Chondrocyte (in vitro differentiated cells): ENCODE results near the gene KLF7. TPM values are rescaled to one million over a fixed set of nuclear protein-coding genes. Genes with fewer than 3 reads are reported as not detected.

Experiments used
- DNase-seq: peaks from one replicate; pipeline ENCODE4 v3.0.0; 2021; ENCODE audit warnings: mixed read lengths, low spot score
- H3K27ac Mint-ChIP-seq: one replicate; pipeline ENCODE4 v1.8.0; 2021; ENCODE audit warnings: mild to moderate bottlenecking, moderate library complexity, mixed read lengths; ENCODE audit not compliant: unreplicated experiment
- H3K27me3 Mint-ChIP-seq: 2 replicates; pipeline ENCODE4 v1.8.0; 2021; ENCODE audit warnings: low read depth, mixed read lengths
- H3K36me3 Mint-ChIP-seq: 2 replicates; pipeline ENCODE4 v1.8.0; 2021; ENCODE audit warnings: low read depth, mixed read lengths
- H3K4me1 Mint-ChIP-seq: 2 replicates; pipeline ENCODE4 v1.8.0; 2021; ENCODE audit warnings: low read depth, mild to moderate bottlenecking, mixed read lengths
- H3K4me3 Mint-ChIP-seq: one replicate; pipeline ENCODE4 v1.8.0; 2021; ENCODE audit warnings: mild to moderate bottlenecking, moderate library complexity, mixed read lengths; ENCODE audit not compliant: unreplicated experiment
- H3K9me3 Mint-ChIP-seq: 2 replicates; pipeline ENCODE4 v1.8.0; 2021; ENCODE audit warnings: low read depth, mixed read lengths
- CTCF ChIP-seq: fragments of 200-600 bp; sonication (generic); IDR thresholded peaks from 2 replicates; pipeline ENCODE4 v1.5.0; 2021; ENCODE audit warnings: antibody characterized with exemption, mild to moderate bottlenecking, moderate library complexity
- total RNA-seq: library from RNA; stranded (reverse); gene quantifications from 3 replicates; pipeline ENCODE4 v1.2.1, GENCODE V29; 2021

The KLF7 gene
- total RNA-seq, 1 donor from 2014 or later = 38.5 TPM

DNA sequence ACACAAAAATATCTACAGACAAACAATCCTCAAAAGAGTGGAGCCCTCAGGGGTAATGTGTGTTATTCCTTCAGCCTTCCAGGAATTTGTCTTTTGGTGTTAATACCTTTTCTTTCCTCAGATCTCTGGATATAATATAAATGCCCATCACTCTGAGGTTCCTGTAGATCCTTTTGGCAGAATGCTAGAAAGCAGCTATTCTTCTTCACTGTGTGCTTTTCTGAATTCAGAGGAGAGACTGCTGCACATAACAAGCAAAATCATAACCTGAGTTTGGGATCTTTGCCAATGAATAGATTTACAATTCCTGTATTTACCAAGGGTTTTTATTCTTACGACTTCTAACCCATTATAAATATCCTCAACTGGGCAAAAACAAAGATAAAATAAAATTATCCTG lies 57.3 kb downstream of the KLF7 start:
- Mint-ChIP-seq H3K4me1 (peaks cover 20% of the 10 kb centered on the region), H3K36me3 (peaks cover 19% of the 10 kb centered on the region), H3K27me3 (no peaks in the 10 kb centered on the region), H3K27ac (peak overlapping the region; percentile 47), H3K4me3 (no peak overlapping the region), H3K9me3 (no peaks in the 10 kb centered on the region)
- TF ChIP-seq CTCF = no peak
- no peak for DNase-seq

DNA sequence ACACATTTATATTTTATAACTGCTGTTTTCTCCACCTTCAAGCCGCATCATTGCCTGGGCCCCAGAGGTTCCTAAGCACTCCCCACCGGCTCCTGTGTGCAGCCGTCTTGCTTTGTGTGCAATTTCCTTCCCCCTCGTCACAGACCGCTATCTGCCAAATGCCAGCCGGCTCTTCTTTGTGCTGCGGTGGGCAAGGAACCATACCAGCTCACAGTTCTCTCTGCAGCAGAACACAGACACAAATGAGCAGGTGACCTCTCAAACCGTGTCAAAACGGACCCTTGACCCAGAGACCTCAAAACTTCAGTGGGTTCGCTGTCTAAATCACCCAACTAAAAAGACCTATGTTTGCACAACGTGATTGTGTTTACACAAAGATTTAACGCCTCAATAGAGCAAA lies 58.2 kb downstream of the KLF7 start:
- Mint-ChIP-seq H3K9me3 (no peaks in the 10 kb centered on the region), H3K27me3 (no peaks in the 10 kb centered on the region), H3K4me1 (peaks cover 19% of the 10 kb centered on the region), H3K27ac (peak overlapping the region; percentile 23), H3K4me3 (no peak overlapping the region), H3K36me3 (peaks cover 19% of the 10 kb centered on the region)
- DNase-seq = no peak
- no peak for TF ChIP-seq CTCF

DNA sequence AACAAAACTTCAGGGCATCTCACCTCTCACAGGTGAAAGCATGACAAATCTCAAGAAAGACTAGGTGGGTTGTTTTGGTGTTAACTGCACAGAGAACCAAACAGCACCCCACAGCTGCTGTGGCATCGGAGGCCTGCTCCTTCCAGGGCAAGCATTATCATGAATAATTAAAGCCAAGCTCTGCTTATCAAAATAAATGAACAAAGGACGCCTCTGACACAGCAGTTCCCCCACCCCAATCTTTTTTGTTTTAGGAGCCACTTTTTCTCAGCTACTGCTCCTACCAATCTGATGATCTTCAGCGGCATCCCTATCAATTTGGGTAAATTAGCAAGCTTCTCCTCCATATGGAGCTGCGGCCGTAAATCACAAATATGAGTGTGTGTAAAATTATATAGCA lies 58.6 kb downstream of the KLF7 start:
- DNase-seq = no peak
- H3K27ac Mint-ChIP-seq = no peak overlapping the region
- peaks cover 14% of the 10 kb centered on the region for H3K4me1 Mint-ChIP-seq
- no peak overlapping the region for H3K4me3 Mint-ChIP-seq
- no peaks in the 10 kb centered on the region for H3K9me3 Mint-ChIP-seq
- peaks cover 19% of the 10 kb centered on the region for H3K36me3 Mint-ChIP-seq
- H3K27me3 Mint-ChIP-seq = no peaks in the 10 kb centered on the region
- no peak for TF ChIP-seq CTCF

DNA sequence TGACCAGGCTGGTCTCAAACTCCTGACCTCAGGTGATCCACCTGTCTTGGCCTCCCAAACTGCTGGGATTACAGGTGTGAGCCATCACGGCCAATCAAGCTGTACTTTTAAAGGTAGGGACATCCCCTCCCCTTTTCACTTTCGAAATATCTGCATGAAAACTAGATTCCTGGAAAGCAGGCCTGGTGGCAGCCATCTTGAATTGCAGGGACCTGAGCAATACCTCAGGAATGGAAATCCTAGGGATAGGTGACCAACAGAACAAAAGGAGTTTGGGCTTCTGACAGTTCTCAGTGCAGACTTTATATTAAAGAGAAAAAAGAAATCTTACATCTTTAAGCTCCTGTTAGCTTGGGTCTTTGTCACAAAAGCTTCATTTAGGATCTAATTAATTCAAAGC lies 62.6 kb downstream of the KLF7 start:
- DNase-seq = no peak
- peaks cover 7% of the 10 kb centered on the region for H3K4me1 Mint-ChIP-seq
- H3K27me3 Mint-ChIP-seq = no peaks in the 10 kb centered on the region
- no peaks in the 10 kb centered on the region for H3K9me3 Mint-ChIP-seq
- peaks cover 13% of the 10 kb centered on the region for H3K36me3 Mint-ChIP-seq
- H3K4me3 Mint-ChIP-seq = no peak overlapping the region
- H3K27ac Mint-ChIP-seq = no peak overlapping the region
- no peak for TF ChIP-seq CTCF

DNA sequence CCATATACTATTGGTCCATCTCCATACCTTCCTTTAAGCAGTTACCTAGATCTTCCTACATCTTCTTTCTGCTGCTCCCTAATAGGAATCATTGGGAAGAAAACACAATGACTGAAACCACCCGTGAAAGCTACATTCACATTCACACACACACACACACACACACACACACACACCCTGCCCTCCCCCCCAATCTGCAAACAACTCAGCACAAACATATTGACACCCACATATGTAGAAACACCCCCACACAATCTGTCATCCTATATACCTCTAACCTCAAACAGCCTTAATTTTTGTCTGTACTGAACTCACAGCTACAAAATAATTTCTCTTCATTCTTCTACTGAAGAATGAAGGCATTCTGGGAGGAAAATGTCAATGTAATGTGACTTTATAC lies 63.8 kb downstream of the KLF7 start:
- no peak for TF ChIP-seq CTCF
- Mint-ChIP-seq H3K27ac (no peak overlapping the region), H3K36me3 (peaks cover 14% of the 10 kb centered on the region), H3K4me3 (no peak overlapping the region), H3K27me3 (no peaks in the 10 kb centered on the region), H3K9me3 (no peaks in the 10 kb centered on the region), H3K4me1 (peaks cover 12% of the 10 kb centered on the region)
- DNase-seq = no peak
